ENCODE results near the gene SPECC1.

DNA sequence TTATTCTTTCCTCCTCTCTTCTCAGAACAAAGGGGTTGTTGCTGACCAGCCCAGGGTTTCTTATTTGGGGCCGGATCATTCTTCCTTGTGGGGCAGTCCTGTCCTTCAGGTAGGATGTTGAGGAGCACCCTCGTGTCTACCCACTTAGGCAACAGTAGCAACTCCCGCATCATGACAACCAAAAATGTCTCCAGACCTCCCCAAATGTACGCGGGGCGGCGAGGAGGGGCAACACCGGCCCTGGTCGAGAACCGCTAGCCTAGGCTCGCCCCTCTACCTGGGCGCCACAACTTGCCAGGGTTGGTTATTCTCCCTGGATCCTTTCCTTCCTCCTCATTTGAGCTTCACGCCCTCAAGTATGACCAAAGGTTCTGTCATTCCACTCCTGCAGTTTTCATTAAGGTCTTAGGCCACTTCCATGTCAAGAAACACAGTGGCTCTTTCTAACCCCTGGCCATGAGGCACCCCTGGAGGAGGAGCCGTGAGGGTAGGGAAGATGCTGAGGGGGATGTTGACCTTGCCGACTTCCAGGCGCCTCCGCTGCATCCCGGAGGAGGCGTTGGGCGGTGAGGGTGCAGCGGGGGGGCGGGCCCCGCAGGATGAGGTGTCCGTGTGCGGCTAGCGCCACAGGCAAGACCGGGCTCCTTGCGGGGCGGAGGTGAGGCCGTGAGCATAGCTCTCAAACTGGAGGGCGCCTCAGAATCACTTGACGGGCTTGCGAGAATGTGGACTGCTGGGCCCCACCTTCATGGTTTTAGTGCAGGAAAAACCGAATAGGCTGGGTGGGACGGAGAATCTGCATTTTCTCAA, 712 bp upstream of the SPECC1 start:
- no peak for TF ChIP-seq EZH2 (IDR thresholded peaks at IDR 0.05)
- TF ChIP-seq CTCF (IDR thresholded peaks at IDR 0.05) = no peak
- no peak for TF ChIP-seq EZH2phosphoT487 (IDR thresholded peaks at IDR 0.05)
